ENCODE data around the gene TUBB2B. TPM values are rescaled to one million over a fixed set of nuclear protein-coding genes. Genes with fewer than 3 reads are reported as not detected.
A peak's percentile ranks its signal among the peaks of the same experiment; 100 is the strongest.
"Not testable (repeated sequence)": the region's sequence is repeated elsewhere in the genome, so short reads cannot be mapped to it uniquely, and the experiment has no call there.

TUBB2B gene
- total RNA-seq, 1 experiment from 2014 or later: 1,817 TPM

GRCh38 chr6:3201388-3201787 is 26.1 kb downstream of the TUBB2B start:
- no peak for DNase-seq
- Histone ChIP-seq H3K4me3 (ENCODE audit: insufficient read depth, low read depth, low read length) (no peak overlapping the region), H3K27me3 (ENCODE audit: control insufficient read depth, insufficient read depth, low read length) (no peaks in the 10 kb centered on the region), H3K36me3 (replicated peaks; ENCODE audit: control insufficient read depth, insufficient read depth, low read length) (no peaks in the 10 kb centered on the region)

GRCh38 chr6:3200682-3201081 is 26.8 kb downstream of the TUBB2B start:
- Histone ChIP-seq H3K36me3 (replicated peaks; ENCODE audit: control insufficient read depth, insufficient read depth, low read length) (no peaks in the 10 kb centered on the region), H3K4me3 (ENCODE audit: insufficient read depth, low read depth, low read length) (no peak overlapping the region), H3K27me3 (ENCODE audit: control insufficient read depth, insufficient read depth, low read length) (no peaks in the 10 kb centered on the region)
- no peak for DNase-seq

GRCh38 chr6:3199382-3199781 is 28.1 kb downstream of the TUBB2B start:
- H3K36me3 ChIP-seq (replicated peaks; ENCODE audit: control insufficient read depth, insufficient read depth, low read length): no peaks in the 10 kb centered on the region
- no peak overlapping the region for H3K4me3 ChIP-seq (ENCODE audit: insufficient read depth, low read depth, low read length)
- DNase-seq: no peak
- H3K27me3 ChIP-seq (ENCODE audit: control insufficient read depth, insufficient read depth, low read length): no peaks in the 10 kb centered on the region

DNA sequence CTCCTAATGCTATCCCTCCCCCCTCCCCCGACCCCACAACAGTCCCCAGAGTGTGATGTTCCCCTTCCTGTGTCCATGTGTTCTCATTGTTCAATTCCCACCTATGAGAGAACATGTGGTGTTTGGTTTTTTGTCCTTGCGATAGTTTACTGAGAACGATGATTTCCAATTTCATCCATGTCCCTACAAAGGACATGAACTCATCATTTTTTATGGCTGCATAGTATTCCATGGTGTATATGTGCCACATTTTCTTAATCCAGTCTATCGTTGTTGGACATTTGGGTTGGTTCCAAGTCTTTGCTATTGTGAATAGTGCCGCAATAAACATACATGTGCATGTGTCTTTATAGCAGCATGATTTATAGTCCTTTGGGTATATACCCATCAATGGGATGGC is 29.7 kb downstream of the TUBB2B start:
- not testable (repeated sequence) for DNase-seq; H3K4me3 ChIP-seq (ENCODE audit: insufficient read depth, low read depth, low read length); H3K36me3 ChIP-seq (replicated peaks; ENCODE audit: control insufficient read depth, insufficient read depth, low read length); H3K27me3 ChIP-seq (ENCODE audit: control insufficient read depth, insufficient read depth, low read length)

GRCh38 chr6:3196770-3197169 is 30.7 kb downstream of the TUBB2B start:
- Histone ChIP-seq H3K27me3 (ENCODE audit: control insufficient read depth, insufficient read depth, low read length) (no peaks in the 10 kb centered on the region), H3K36me3 (replicated peaks; ENCODE audit: control insufficient read depth, insufficient read depth, low read length) (no peaks in the 10 kb centered on the region), H3K4me3 (ENCODE audit: insufficient read depth, low read depth, low read length) (no peak overlapping the region)
- no peak for DNase-seq

DNA sequence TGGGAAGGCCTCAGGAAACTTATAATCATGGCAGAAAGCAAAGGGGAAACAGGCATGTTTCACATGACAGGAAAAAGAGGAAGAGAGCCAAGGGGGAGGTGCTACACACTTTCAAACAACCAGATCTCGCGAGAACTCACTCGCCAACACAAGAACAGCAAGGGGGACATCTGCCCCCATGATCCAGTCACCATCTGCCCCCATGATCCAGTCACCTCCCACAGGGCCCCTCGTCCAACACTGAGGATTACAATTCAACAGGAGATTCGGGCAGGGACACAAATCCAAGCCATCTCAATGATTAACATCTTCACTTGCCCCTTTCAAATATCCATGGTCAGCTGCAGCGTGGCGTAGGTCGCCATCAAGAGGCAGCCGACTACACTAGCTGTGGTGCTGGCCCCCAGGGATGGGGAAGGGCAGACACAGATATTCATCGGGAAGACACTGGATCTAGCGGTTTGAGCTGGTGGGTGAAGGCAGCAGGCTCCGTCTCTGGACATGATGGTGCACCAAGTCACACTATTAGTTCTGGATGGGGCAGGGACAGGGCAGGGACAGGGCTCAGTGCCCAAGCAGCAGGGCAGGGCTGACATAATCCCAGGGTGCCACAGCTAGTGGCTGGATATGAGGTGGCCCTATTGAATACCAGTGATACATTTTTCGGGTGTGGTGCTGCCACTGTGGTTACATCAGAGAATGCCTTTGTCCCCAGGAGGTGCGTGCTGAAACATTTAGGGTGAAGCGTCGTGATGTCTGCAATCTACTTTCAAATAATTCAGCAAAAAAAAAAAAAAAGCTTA is 31.6 kb downstream of the TUBB2B start:
- DNase-seq: peak; percentile 65
- H3K4me3 ChIP-seq (ENCODE audit: insufficient read depth, low read depth, low read length): no peak overlapping the region
- no peaks in the 10 kb centered on the region for H3K36me3 ChIP-seq (replicated peaks; ENCODE audit: control insufficient read depth, insufficient read depth, low read length)
- no peaks in the 10 kb centered on the region for H3K27me3 ChIP-seq (ENCODE audit: control insufficient read depth, insufficient read depth, low read length)

- Histone ChIP-seq H3K36me3 (replicated peaks; ENCODE audit: control insufficient read depth, insufficient read depth, low read length) (no peaks in the 10 kb centered on the region), H3K4me3 (ENCODE audit: insufficient read depth, low read depth, low read length) (no peak overlapping the region), H3K27me3 (ENCODE audit: control insufficient read depth, insufficient read depth, low read length) (no peaks in the 10 kb centered on the region)
- no peak for DNase-seq
Observed at GRCh38 chr6:3195420-3195694, 32.1 kb downstream of the TUBB2B start.

DNA sequence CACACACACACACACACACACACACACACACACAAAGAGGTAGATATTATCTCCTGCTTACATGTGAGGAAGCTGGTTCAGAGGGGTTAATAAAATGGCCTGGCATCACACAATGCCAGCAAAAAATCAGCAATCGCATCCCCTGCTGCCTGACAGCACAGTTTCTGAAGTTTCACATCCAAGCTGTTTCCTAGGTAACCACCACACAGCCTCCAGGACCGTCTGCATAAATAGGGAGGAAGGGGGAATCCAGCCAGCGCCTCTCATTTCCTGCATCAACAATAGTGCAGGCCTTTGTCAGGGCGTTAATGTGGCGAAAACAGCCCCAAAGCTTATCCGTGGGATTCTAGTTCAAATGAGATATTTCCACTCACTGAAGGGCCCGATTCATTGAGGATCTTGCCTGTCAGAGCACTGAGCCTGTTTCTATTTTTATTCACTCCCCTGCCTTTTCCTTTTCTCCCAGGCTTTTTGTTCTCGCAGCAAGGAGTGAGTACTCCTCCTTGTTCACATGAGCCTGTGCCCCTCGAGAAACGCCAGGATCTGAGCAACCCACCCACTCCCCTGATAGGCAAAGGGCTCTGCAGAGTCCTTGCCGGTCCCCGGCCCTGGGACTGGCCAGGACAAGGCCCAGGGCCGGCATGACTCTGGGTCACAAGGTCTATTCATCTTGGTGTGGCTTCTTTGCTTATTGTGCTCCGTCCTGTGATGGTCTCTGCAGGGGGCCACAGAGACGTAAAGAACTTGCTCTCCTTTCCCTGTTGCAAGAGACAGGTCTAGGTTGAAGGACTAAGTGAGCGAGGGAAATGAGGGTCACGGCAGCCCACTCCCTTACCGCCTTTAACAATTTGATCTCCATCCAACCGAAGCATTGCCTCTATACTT is 32.7 kb downstream of the TUBB2B start:
- Histone ChIP-seq H3K4me3 (ENCODE audit: insufficient read depth, low read depth, low read length) (no peak overlapping the region), H3K27me3 (ENCODE audit: control insufficient read depth, insufficient read depth, low read length) (no peaks in the 10 kb centered on the region), H3K36me3 (replicated peaks; ENCODE audit: control insufficient read depth, insufficient read depth, low read length) (no peaks in the 10 kb centered on the region)
- DNase-seq: peak; percentile 80

DNA sequence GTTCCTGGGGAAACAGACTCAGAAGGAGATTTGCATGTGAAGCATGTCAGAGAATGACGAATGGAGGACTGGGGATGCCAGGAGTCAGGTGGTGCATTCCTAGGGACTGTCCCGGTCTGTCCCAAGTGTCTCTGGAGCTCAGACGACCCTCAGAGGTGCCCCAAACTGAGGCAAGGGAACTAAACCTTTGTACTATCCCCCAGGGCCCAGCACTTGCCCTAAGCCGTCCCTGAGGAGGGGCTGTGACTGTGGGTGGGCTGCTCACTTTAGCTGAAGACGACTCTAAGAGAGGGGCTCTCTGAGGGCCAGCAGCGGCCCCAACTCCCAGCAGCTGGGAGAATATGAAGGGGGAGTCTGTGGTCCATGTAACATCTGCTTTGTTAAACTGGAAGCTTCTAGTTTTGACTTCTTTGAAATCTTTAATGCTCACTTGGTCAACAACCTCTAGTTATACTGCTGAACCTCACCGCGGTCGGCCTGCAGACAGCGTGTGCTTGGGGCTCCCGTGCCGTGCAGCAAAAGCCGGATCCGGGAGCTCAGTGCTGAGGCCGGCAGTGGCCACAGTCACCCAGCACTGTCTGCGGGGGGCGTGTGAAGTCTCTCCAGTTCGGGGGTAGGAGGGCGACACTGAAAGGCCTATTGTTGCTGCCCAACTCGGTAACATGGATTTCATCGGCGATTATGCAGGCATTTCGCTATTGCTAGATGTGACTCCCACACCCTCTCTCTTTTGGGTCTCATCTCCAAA is 34.2 kb downstream of the TUBB2B start:
- Histone ChIP-seq H3K27me3 (ENCODE audit: control insufficient read depth, insufficient read depth, low read length) (no peaks in the 10 kb centered on the region), H3K4me3 (ENCODE audit: insufficient read depth, low read depth, low read length) (no peak overlapping the region), H3K36me3 (replicated peaks; ENCODE audit: control insufficient read depth, insufficient read depth, low read length) (no peaks in the 10 kb centered on the region)
- DNase-seq: peak; percentile 46

DNA sequence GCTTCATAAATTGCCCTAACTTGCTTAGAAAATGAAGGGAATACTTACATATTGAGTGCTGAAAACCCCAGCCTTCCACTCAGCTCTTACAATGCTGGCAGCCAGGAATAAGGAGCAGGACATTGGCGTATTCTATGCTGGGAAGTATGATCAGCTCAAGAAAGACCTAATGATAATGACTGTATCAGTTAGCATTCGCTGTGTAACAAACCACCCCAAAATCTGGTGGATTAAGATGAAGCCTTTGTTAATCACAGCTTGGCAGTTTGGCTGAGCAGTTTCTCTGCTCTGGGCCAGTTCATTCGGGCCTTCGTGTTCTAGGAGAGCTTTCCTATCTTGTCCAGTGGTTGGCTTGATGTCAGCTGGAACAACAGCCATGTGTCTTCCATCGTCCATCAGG is 36.7 kb downstream of the TUBB2B start:
- no peaks in the 10 kb centered on the region for H3K27me3 ChIP-seq (ENCODE audit: control insufficient read depth, insufficient read depth, low read length)
- no peak for DNase-seq
- no peak overlapping the region for H3K4me3 ChIP-seq (ENCODE audit: insufficient read depth, low read depth, low read length)
- no peaks in the 10 kb centered on the region for H3K36me3 ChIP-seq (replicated peaks; ENCODE audit: control insufficient read depth, insufficient read depth, low read length)

- DNase-seq: no peak
- H3K27me3 ChIP-seq (ENCODE audit: control insufficient read depth, insufficient read depth, low read length): no peaks in the 10 kb centered on the region
Observed at GRCh38 chr6:3190056-3190455, 37.4 kb downstream of the TUBB2B start.

DNA sequence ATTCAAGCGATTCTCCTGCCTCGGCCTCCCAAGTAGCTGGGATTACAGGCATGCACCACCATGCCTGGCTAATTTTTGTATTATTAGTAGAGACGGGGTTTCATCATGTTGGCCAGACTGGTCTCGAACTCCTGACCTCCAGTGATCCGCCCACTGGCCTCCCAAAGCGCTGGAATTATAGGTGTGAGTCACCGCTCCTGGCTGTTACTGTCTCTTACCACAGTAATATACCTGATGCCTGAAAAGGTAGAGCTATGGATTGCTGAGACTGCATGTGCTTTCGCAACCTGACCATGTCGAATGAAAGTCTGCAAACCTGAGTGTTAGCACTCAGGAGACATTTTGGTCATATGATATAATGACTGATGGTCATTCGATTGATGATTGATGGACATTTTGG is 38.3 kb downstream of the TUBB2B start:
- H3K36me3 ChIP-seq (replicated peaks; ENCODE audit: control insufficient read depth, insufficient read depth, low read length); DNase-seq; H3K4me3 ChIP-seq (ENCODE audit: insufficient read depth, low read depth, low read length); H3K27me3 ChIP-seq (ENCODE audit: control insufficient read depth, insufficient read depth, low read length): not testable (repeated sequence)

More at GRCh38 chr6:3190056-3190455, 37.4 kb downstream of the TUBB2B start:
- no peaks in the 10 kb centered on the region for H3K36me3 ChIP-seq (replicated peaks; ENCODE audit: control insufficient read depth, insufficient read depth, low read length)
- no peak overlapping the region for H3K4me3 ChIP-seq (ENCODE audit: insufficient read depth, low read depth, low read length)

DNA sequence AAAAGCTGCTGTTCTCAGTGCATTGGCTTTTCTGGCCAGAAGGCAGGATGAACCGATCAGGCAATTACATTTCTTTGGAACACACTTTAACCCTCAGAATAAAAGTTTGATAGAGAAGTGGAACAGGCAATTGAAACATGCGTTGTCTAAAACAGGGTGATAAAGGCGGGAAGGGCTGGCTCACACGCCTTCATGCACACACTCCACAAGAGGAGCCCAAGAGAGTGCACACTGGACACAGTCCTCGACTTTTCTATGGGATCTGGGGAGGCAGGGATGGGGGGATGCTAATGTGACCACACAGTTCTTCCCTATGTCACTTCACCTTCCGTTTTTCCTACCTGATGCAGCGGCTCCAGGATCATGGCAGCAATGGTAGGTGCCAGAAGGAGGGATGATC is 39.2 kb downstream of the TUBB2B start:
- no peak for DNase-seq
- no peaks in the 10 kb centered on the region for H3K27me3 ChIP-seq (ENCODE audit: control insufficient read depth, insufficient read depth, low read length)
- H3K36me3 ChIP-seq (replicated peaks; ENCODE audit: control insufficient read depth, insufficient read depth, low read length): no peaks in the 10 kb centered on the region
- no peak overlapping the region for H3K4me3 ChIP-seq (ENCODE audit: insufficient read depth, low read depth, low read length)

GRCh38 chr6:3186974-3187382 is 40.5 kb downstream of the TUBB2B start:
- DNase-seq: no peak
- H3K4me3 ChIP-seq (ENCODE audit: insufficient read depth, low read depth, low read length): no peak overlapping the region
- H3K36me3 ChIP-seq (replicated peaks; ENCODE audit: control insufficient read depth, insufficient read depth, low read length): no peaks in the 10 kb centered on the region
- H3K27me3 ChIP-seq (ENCODE audit: control insufficient read depth, insufficient read depth, low read length): no peaks in the 10 kb centered on the region

GRCh38 chr6:3183066-3183465 is 44.4 kb downstream of the TUBB2B start:
- Histone ChIP-seq H3K4me3 (ENCODE audit: insufficient read depth, low read depth, low read length) (no peak overlapping the region), H3K27me3 (ENCODE audit: control insufficient read depth, insufficient read depth, low read length) (no peaks in the 10 kb centered on the region), H3K36me3 (replicated peaks; ENCODE audit: control insufficient read depth, insufficient read depth, low read length) (no peaks in the 10 kb centered on the region)
- DNase-seq: no peak

Data from H7 (cell line).